HepG2 (cell line): ENCODE data around the gene SNX10. TPM values are rescaled to one million over a fixed set of nuclear protein-coding genes. Genes with fewer than 3 reads are reported as not detected.

Source experiments
- CBX2 ChIP-seq, 2 experiments: fragments of 200-600 bp in 1 of 2; sonication (generic); formaldehyde crosslinking in 1 of 2; IDR thresholded peaks; 2 replicates each; pipeline versions ENCODE4 v1.7.0 to v1.8.1; 2018 to 2022; ENCODE audit warnings: low read depth in 2 of 2, low read length in 1 of 2, mild to moderate bottlenecking in 1 of 2, missing genetic modification reagents in 1 of 2
- FOXP4 ChIP-seq: sonication (generic); formaldehyde crosslinking; IDR thresholded peaks from 2 replicates; pipeline ENCODE4 v1.4.0; 2020; ENCODE audit warnings: missing genetic modification reagents
- ISL2 ChIP-seq: sonication (generic); formaldehyde crosslinking; IDR thresholded peaks from 2 replicates; pipeline ENCODE4 v1.5.0; 2020; ENCODE audit warnings: missing genetic modification reagents
- RELA ChIP-seq: sonication (generic); formaldehyde crosslinking; IDR thresholded peaks from 2 replicates; pipeline ENCODE4 v1.4.0; 2020; ENCODE audit warnings: missing genetic modification reagents
- TBX2 ChIP-seq: sonication (generic); formaldehyde crosslinking; IDR thresholded peaks from 2 replicates; pipeline ENCODE4 v1.5.0; 2020; ENCODE audit warnings: missing genetic modification reagents, mild to moderate bottlenecking, borderline replicate concordance
- ZNF687 ChIP-seq: sonication (generic); formaldehyde crosslinking; IDR thresholded peaks from 2 replicates; pipeline ENCODE4 v1.5.1; 2020; ENCODE audit warnings: mild to moderate bottlenecking, missing genetic modification reagents, moderate library complexity
- ZNF772 ChIP-seq: sonication (generic); formaldehyde crosslinking; IDR thresholded peaks from 2 replicates; pipeline ENCODE4 v1.5.0; 2020; ENCODE audit warnings: mild to moderate bottlenecking, missing genetic modification reagents
- polyA plus RNA-seq, 8 experiments: library from polyadenylated mRNA; depleted of rRNA in 3 of 8; stranded (reverse) in 7 of 8; unstranded in 1 of 8; fragments of >200 nt; fragmentation: Illumina TruSeq in 4 of 8; extraction: Trizol in 4 of 8; gene quantifications; 2 replicates each; pipeline versions ENCODE4 v1.2.1 to v1.2.3, GENCODE V29; 2011 to 2016; ENCODE audit warnings: low read depth in 4 of 8, missing spikeins in 1 of 8, mixed read lengths in 1 of 8; ENCODE audit not compliant: insufficient read depth in 1 of 8
- total RNA-seq, 5 experiments: library from RNA; depleted of rRNA; stranded (reverse); fragments of >200 nt; fragmentation: Illumina TruSeq; extraction: Trizol; gene quantifications; 2 replicates each; pipeline ENCODE4 v1.2.3, GENCODE V29; 2016; ENCODE audit warnings: low read depth in 1 of 5
- TF ChIP-seq, protein P1 (sequence below): sonication (generic); formaldehyde crosslinking; IDR thresholded peaks from 2 replicates; pipeline ENCODE4 v1.4.0; 2020; ENCODE audit warnings: missing genetic modification reagents
- TF ChIP-seq, protein P2 (sequence below): sonication (generic); formaldehyde crosslinking; IDR thresholded peaks from 2 replicates; pipeline ENCODE4 v1.4.0; 2020; ENCODE audit warnings: missing genetic modification reagents, borderline replicate concordance
- TF ChIP-seq, protein P3 (sequence below): IDR thresholded peaks from 2 replicates; pipeline ENCODE4 v1.4.0; 2020; ENCODE audit warnings: mild to moderate bottlenecking, missing genetic modification reagents
- TF ChIP-seq, protein P4 (sequence below): sonication (generic); formaldehyde crosslinking; IDR thresholded peaks from 2 replicates; pipeline ENCODE4 v1.4.0; 2020; ENCODE audit warnings: missing genetic modification reagents, mild to moderate bottlenecking, borderline replicate concordance

SNX10 gene
- total and polyA plus RNA-seq, 2 of the 13 experiments (the other 11 are each of a cell fraction or from before 2014, with no cell fraction given): 26.0 to 27.6 TPM

GRCh38 chr7:26398756-26399509, 107.3 kb downstream of the SNX10 start (continued):
- TF ChIP-seq, protein P1, sequence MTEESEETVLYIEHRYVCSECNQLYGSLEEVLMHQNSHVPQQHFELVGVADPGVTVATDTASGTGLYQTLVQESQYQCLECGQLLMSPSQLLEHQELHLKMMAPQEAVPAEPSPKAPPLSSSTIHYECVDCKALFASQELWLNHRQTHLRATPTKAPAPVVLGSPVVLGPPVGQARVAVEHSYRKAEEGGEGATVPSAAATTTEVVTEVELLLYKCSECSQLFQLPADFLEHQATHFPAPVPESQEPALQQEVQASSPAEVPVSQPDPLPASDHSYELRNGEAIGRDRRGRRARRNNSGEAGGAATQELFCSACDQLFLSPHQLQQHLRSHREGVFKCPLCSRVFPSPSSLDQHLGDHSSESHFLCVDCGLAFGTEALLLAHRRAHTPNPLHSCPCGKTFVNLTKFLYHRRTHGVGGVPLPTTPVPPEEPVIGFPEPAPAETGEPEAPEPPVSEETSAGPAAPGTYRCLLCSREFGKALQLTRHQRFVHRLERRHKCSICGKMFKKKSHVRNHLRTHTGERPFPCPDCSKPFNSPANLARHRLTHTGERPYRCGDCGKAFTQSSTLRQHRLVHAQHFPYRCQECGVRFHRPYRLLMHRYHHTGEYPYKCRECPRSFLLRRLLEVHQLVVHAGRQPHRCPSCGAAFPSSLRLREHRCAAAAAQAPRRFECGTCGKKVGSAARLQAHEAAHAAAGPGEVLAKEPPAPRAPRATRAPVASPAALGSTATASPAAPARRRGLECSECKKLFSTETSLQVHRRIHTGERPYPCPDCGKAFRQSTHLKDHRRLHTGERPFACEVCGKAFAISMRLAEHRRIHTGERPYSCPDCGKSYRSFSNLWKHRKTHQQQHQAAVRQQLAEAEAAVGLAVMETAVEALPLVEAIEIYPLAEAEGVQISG (CRISPR knock-in tag): no peak
- TF ChIP-seq, protein P2, sequence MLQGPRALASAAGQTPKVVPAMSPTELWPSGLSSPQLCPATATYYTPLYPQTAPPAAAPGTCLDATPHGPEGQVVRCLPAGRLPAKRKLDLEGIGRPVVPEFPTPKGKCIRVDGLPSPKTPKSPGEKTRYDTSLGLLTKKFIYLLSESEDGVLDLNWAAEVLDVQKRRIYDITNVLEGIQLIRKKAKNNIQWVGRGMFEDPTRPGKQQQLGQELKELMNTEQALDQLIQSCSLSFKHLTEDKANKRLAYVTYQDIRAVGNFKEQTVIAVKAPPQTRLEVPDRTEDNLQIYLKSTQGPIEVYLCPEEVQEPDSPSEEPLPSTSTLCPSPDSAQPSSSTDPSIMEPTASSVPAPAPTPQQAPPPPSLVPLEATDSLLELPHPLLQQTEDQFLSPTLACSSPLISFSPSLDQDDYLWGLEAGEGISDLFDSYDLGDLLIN: no peak
- TF ChIP-seq ZNF687 (peak; percentile 77), RELA (CRISPR knock-in tag) (no peak), FOXP4 (no peak), CBX2 (IDR thresholded peaks at IDR 0.05; ENCODE audit: low read depth, low read length) (no peak), CBX2 (CRISPR knock-in tag; IDR thresholded peaks at IDR 0.05; ENCODE audit: low read depth) (no peak; the same call in 1 of the 2 replicates), ISL2 (CRISPR knock-in tag) (no peak), ZNF772 (CRISPR knock-in tag) (peak; percentile 42; the same call in 1 of the 2 replicates), TBX2 (CRISPR knock-in tag) (no peak)
- TF ChIP-seq, protein P3, sequence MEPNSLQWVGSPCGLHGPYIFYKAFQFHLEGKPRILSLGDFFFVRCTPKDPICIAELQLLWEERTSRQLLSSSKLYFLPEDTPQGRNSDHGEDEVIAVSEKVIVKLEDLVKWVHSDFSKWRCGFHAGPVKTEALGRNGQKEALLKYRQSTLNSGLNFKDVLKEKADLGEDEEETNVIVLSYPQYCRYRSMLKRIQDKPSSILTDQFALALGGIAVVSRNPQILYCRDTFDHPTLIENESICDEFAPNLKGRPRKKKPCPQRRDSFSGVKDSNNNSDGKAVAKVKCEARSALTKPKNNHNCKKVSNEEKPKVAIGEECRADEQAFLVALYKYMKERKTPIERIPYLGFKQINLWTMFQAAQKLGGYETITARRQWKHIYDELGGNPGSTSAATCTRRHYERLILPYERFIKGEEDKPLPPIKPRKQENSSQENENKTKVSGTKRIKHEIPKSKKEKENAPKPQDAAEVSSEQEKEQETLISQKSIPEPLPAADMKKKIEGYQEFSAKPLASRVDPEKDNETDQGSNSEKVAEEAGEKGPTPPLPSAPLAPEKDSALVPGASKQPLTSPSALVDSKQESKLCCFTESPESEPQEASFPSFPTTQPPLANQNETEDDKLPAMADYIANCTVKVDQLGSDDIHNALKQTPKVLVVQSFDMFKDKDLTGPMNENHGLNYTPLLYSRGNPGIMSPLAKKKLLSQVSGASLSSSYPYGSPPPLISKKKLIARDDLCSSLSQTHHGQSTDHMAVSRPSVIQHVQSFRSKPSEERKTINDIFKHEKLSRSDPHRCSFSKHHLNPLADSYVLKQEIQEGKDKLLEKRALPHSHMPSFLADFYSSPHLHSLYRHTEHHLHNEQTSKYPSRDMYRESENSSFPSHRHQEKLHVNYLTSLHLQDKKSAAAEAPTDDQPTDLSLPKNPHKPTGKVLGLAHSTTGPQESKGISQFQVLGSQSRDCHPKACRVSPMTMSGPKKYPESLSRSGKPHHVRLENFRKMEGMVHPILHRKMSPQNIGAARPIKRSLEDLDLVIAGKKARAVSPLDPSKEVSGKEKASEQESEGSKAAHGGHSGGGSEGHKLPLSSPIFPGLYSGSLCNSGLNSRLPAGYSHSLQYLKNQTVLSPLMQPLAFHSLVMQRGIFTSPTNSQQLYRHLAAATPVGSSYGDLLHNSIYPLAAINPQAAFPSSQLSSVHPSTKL (CRISPR knock-in tag): no peak
- TF ChIP-seq, protein P4, sequence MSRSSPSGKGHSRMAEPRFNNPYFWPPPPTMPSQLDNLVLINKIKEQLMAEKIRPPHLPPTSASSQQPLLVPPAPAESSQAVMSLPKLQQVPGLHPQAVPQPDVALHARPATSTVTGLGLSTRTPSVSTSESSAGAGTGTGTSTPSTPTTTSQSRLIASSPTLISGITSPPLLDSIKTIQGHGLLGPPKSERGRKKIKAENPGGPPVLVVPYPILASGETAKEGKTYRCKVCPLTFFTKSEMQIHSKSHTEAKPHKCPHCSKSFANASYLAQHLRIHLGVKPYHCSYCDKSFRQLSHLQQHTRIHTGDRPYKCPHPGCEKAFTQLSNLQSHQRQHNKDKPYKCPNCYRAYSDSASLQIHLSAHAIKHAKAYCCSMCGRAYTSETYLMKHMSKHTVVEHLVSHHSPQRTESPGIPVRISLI (CRISPR knock-in tag): no peak
